ENCODE measurements around the gene ZDHHC11.

Gene ZDHHC11

GRCh38 chr5:878125-878524 lies 27.3 kb upstream of the ZDHHC11 start:
- H3K36me3 ChIP-seq (ENCODE audit: control insufficient read depth, insufficient read depth, low read length): peaks cover 78% of the 10 kb centered on the region
- H3K27ac ChIP-seq (ENCODE audit: low read depth, low read length): no peak overlapping the region
- no peaks in the 10 kb centered on the region for H3K9me3 ChIP-seq (ENCODE audit: control insufficient read depth, insufficient read depth, low read depth, low read length)
- no peak overlapping the region for H3K9ac ChIP-seq (ENCODE audit: low read length)
- no peaks in the 10 kb centered on the region for H3K4me1 ChIP-seq (ENCODE audit: control insufficient read depth, insufficient read depth, low read length)
- no peak overlapping the region for H3K4me3 ChIP-seq (ENCODE audit: low read depth, low read length)
- H3K27me3 ChIP-seq (ENCODE audit: control insufficient read depth, insufficient read depth, low read length): no peaks in the 10 kb centered on the region

DNA sequence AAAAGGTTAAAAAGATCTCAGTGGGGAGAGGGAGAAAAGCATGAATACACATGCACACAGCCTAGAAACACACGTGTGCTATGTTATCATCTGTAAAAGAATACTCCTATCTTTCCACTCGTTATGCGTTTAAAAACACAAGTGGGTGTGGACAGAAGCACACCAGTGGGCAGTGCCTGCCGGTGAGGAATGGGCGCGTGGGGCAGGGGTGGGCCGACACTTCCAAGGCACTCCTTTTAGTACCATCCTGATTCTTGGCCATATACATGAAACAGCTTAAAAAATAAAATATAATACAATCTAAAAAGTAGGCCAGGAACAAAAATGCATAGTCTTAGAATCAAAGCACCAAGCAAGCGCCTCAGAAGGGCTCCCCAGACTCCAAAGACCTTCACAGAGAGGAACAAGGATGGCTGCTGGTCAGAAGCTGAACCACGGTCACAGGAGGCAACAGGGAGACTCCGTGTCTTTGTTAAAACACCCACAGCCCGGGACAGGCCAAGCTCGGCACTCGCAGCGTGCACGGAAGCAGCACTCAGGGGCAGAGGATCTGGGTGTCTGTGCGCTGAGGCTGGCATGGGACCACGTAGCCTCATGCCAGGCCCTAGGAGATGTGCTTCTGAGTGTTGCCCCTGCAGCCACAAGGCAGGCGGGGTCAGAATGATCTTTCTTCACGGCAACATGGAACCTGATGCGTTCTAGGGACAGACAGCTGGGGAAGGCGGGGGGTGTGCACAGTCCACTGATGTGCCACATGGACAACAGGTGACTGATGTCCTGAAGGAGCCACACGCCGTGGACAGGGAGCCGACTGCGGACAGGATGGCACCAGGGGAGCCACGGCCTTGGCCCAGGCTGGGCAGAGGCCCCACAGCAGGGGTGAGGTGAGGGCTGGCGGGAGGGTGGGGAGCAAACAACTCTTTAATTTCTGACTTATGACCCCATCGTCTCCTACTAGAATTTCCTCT lies 25.9 kb upstream of the ZDHHC11 start:
- H3K4me1 ChIP-seq (ENCODE audit: control insufficient read depth, insufficient read depth, low read length): no peaks in the 10 kb centered on the region
- no peak overlapping the region for H3K4me3 ChIP-seq (ENCODE audit: low read depth, low read length)
- no peaks in the 10 kb centered on the region for H3K9me3 ChIP-seq (ENCODE audit: control insufficient read depth, insufficient read depth, low read depth, low read length)
- no peaks in the 10 kb centered on the region for H3K27me3 ChIP-seq (ENCODE audit: control insufficient read depth, insufficient read depth, low read length)
- peaks cover 78% of the 10 kb centered on the region for H3K36me3 ChIP-seq (ENCODE audit: control insufficient read depth, insufficient read depth, low read length)
- H3K27ac ChIP-seq (ENCODE audit: low read depth, low read length): no peak overlapping the region
- H3K9ac ChIP-seq (ENCODE audit: low read length): no peak overlapping the region

GRCh38 chr5:875931-876330 lies 25.1 kb upstream of the ZDHHC11 start:
- Histone ChIP-seq H3K27me3 (ENCODE audit: control insufficient read depth, insufficient read depth, low read length) (no peaks in the 10 kb centered on the region), H3K27ac (ENCODE audit: low read depth, low read length) (no peak overlapping the region), H3K36me3 (ENCODE audit: control insufficient read depth, insufficient read depth, low read length) (peaks cover 78% of the 10 kb centered on the region), H3K4me1 (ENCODE audit: control insufficient read depth, insufficient read depth, low read length) (no peaks in the 10 kb centered on the region), H3K9me3 (ENCODE audit: control insufficient read depth, insufficient read depth, low read depth, low read length) (no peaks in the 10 kb centered on the region), H3K4me3 (ENCODE audit: low read depth, low read length) (no peak overlapping the region), H3K9ac (ENCODE audit: low read length) (no peak overlapping the region)

DNA sequence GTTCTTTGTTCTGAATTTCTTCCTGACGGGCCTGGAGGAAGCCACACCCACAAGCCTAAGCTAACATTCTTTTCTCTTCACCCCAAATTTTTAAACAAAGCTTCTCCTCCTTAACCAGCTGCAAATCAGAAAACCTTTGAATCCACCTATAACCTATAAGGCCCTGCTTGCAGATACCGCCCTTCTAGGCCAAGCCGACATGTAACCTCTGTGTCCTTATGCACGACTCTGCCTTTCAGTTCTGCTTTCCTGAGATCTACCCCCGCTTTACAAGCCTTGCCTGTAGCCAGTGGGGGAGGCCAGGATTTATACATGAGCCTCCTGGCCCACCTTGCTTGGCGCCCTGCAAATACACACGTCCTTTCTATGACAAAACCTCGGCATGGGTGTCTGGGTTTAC lies 22.5 kb upstream of the ZDHHC11 start:
- no peak overlapping the region for H3K9ac ChIP-seq (ENCODE audit: low read length)
- H3K9me3 ChIP-seq (ENCODE audit: control insufficient read depth, insufficient read depth, low read depth, low read length): no peaks in the 10 kb centered on the region
- H3K36me3 ChIP-seq (ENCODE audit: control insufficient read depth, insufficient read depth, low read length): peaks cover 99% of the 10 kb centered on the region

GRCh38 chr5:872301-872700 lies 21.5 kb upstream of the ZDHHC11 start:
- Histone ChIP-seq H3K27me3 (ENCODE audit: control insufficient read depth, insufficient read depth, low read length) (no peaks in the 10 kb centered on the region), H3K9me3 (ENCODE audit: control insufficient read depth, insufficient read depth, low read depth, low read length) (no peaks in the 10 kb centered on the region), H3K9ac (ENCODE audit: low read length) (no peak overlapping the region), H3K4me3 (ENCODE audit: low read depth, low read length) (no peak overlapping the region), H3K27ac (ENCODE audit: low read depth, low read length) (no peak overlapping the region), H3K36me3 (ENCODE audit: control insufficient read depth, insufficient read depth, low read length) (peaks cover 99% of the 10 kb centered on the region), H3K4me1 (ENCODE audit: control insufficient read depth, insufficient read depth, low read length) (no peaks in the 10 kb centered on the region)

More for the DNA sequence above, 22.5 kb upstream of the ZDHHC11 start:
- Histone ChIP-seq H3K4me3 (ENCODE audit: low read depth, low read length) (no peak overlapping the region), H3K27ac (ENCODE audit: low read depth, low read length) (no peak overlapping the region), H3K4me1 (ENCODE audit: control insufficient read depth, insufficient read depth, low read length) (no peaks in the 10 kb centered on the region), H3K27me3 (ENCODE audit: control insufficient read depth, insufficient read depth, low read length) (no peaks in the 10 kb centered on the region)

- Histone ChIP-seq H3K4me3 (ENCODE audit: low read depth, low read length) (no peak overlapping the region), H3K4me1 (ENCODE audit: control insufficient read depth, insufficient read depth, low read length) (no peaks in the 10 kb centered on the region), H3K27me3 (ENCODE audit: control insufficient read depth, insufficient read depth, low read length) (no peaks in the 10 kb centered on the region), H3K27ac (ENCODE audit: low read depth, low read length) (no peak overlapping the region), H3K9ac (ENCODE audit: low read length) (no peak overlapping the region), H3K9me3 (ENCODE audit: control insufficient read depth, insufficient read depth, low read depth, low read length) (no peaks in the 10 kb centered on the region), H3K36me3 (ENCODE audit: control insufficient read depth, insufficient read depth, low read length) (peaks cover 99% of the 10 kb centered on the region)
Observed at GRCh38 chr5:871596-872298, 21.0 kb upstream of the ZDHHC11 start.

GRCh38 chr5:870956-871355 lies 20.2 kb upstream of the ZDHHC11 start:
- Histone ChIP-seq H3K36me3 (ENCODE audit: control insufficient read depth, insufficient read depth, low read length) (peaks cover 97% of the 10 kb centered on the region), H3K4me1 (ENCODE audit: control insufficient read depth, insufficient read depth, low read length) (no peaks in the 10 kb centered on the region), H3K9ac (ENCODE audit: low read length) (no peak overlapping the region), H3K9me3 (ENCODE audit: control insufficient read depth, insufficient read depth, low read depth, low read length) (no peaks in the 10 kb centered on the region), H3K4me3 (ENCODE audit: low read depth, low read length) (no peak overlapping the region), H3K27me3 (ENCODE audit: control insufficient read depth, insufficient read depth, low read length) (no peaks in the 10 kb centered on the region), H3K27ac (ENCODE audit: low read depth, low read length) (no peak overlapping the region)

GRCh38 chr5:868428-869135 lies 17.8 kb upstream of the ZDHHC11 start:
- Histone ChIP-seq H3K9ac (ENCODE audit: low read length) (no peak overlapping the region), H3K4me3 (ENCODE audit: low read depth, low read length) (no peak overlapping the region), H3K9me3 (ENCODE audit: control insufficient read depth, insufficient read depth, low read depth, low read length) (no peaks in the 10 kb centered on the region), H3K4me1 (ENCODE audit: control insufficient read depth, insufficient read depth, low read length) (no peaks in the 10 kb centered on the region), H3K36me3 (ENCODE audit: control insufficient read depth, insufficient read depth, low read length) (peaks cover 98% of the 10 kb centered on the region), H3K27me3 (ENCODE audit: control insufficient read depth, insufficient read depth, low read length) (no peaks in the 10 kb centered on the region), H3K27ac (ENCODE audit: low read depth, low read length) (no peak overlapping the region)

- Histone ChIP-seq H3K27me3 (ENCODE audit: control insufficient read depth, insufficient read depth, low read length) (no peaks in the 10 kb centered on the region), H3K9ac (ENCODE audit: low read length) (no peak overlapping the region), H3K27ac (ENCODE audit: low read depth, low read length) (no peak overlapping the region), H3K36me3 (ENCODE audit: control insufficient read depth, insufficient read depth, low read length) (peaks cover 98% of the 10 kb centered on the region), H3K9me3 (ENCODE audit: control insufficient read depth, insufficient read depth, low read depth, low read length) (no peaks in the 10 kb centered on the region), H3K4me1 (ENCODE audit: control insufficient read depth, insufficient read depth, low read length) (no peaks in the 10 kb centered on the region), H3K4me3 (ENCODE audit: low read depth, low read length) (no peak overlapping the region)
Observed at GRCh38 chr5:867300-867870, 16.6 kb upstream of the ZDHHC11 start.

GRCh38 chr5:865771-866170 lies 15.0 kb upstream of the ZDHHC11 start:
- Histone ChIP-seq H3K9ac (ENCODE audit: low read length) (no peak overlapping the region), H3K9me3 (ENCODE audit: control insufficient read depth, insufficient read depth, low read depth, low read length) (no peaks in the 10 kb centered on the region), H3K27ac (ENCODE audit: low read depth, low read length) (no peak overlapping the region), H3K27me3 (ENCODE audit: control insufficient read depth, insufficient read depth, low read length) (no peaks in the 10 kb centered on the region), H3K36me3 (ENCODE audit: control insufficient read depth, insufficient read depth, low read length) (peaks cover 91% of the 10 kb centered on the region), H3K4me1 (ENCODE audit: control insufficient read depth, insufficient read depth, low read length) (no peaks in the 10 kb centered on the region), H3K4me3 (ENCODE audit: low read depth, low read length) (no peak overlapping the region)
